Measurements from ENCODE around the gene TTYH2. TPM values are rescaled to one million over a fixed set of nuclear protein-coding genes. Genes with fewer than 3 reads are reported as not detected.

Gene TTYH2
- polyA plus RNA-seq, 1 donor, result 78.6 TPM

DNA sequence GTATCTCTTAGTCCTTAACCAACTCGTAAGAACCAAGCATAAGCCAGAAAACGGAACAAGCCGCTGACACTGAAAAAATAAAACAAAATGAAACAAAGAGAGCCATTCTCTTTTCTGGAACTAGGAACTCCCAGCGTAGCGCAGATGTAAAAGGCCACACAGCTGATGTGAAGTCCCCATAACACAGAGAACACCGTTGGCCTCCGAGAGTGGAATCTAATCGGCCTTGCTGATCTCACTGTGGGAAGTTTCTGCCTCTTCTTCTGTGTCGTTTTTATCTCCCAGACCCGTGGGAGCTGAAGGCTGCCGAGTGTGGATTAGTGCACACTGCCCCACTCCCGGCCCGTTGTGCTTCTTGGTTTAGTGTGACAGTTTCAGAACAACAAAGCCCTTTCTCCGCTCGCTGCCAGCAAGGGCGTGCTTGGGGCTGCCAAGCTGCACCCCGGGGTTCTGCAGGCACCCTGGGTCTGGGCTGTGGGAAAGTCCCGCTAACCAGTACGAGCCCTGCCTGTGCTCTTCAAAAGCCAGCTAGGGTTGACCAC, 21.7 kb downstream of the TTYH2 start:
- DNase-seq (ENCODE audit: low read depth), result no peak

DNA sequence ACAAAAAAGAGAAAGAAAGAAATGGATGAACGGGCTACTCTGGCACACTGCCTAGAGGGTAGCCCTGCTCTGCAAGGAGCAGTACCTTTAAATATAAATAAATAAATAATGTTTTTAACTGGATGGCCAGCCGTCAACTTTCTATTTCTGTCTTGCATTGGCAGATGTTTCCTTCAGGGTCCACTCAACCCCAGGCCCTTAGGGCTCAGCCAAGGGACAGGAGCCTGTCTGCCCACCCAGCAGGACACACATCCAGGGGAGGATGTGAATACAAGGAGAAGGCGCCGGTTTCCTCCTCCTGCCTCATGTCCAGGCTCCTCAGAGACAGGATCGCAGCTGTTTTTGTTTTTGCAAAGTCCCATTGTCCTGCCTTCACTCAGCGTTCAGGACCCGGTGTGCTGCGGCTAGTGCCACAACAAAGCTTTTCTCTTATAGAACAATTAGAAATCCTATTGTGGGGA, 22.6 kb downstream of the TTYH2 start:
- DNase-seq (ENCODE audit: low read depth), result no peak

DNA sequence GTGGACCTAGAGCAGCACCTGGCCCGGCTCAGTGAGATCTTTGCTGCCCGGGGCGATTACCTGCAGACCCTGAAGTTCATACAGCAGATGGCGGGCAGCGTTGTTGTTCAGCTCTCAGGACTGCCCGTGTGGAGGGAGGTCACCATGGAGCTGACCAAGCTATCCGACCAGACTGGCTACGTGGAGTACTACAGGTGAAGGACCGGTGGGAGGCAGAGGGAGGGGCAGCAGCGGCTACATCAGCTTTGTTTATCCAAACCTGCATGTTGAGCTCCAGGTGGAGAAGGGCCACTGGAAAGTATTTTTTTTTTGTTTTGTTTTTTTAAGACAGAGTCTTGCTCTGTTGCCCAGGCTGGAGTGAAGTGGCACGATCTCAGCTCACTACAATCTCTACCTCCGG, 23.9 kb downstream of the TTYH2 start:
- no peak for DNase-seq (ENCODE audit: low read depth)

DNA sequence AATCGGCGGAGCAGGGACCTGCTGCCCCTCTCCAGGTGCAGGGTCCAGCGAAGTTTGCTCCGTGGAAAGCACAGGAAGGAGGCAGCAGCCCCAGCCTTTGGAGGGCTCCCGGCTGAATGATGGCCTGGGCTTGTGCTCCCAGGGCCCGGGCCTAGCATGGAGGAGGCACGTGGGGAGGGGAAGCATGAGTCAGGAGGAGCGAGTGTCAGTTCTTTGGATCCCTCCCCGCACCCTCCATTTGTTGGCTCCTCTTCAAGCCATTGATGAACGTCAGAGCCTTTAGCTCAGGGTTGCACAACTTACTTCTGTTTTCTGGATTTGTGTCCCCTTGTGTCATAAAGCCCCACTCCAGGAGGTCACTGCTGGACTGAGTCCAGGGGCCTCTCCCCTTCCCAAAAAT, 25.8 kb downstream of the TTYH2 start:
- no peak for DNase-seq (ENCODE audit: low read depth)

DNA sequence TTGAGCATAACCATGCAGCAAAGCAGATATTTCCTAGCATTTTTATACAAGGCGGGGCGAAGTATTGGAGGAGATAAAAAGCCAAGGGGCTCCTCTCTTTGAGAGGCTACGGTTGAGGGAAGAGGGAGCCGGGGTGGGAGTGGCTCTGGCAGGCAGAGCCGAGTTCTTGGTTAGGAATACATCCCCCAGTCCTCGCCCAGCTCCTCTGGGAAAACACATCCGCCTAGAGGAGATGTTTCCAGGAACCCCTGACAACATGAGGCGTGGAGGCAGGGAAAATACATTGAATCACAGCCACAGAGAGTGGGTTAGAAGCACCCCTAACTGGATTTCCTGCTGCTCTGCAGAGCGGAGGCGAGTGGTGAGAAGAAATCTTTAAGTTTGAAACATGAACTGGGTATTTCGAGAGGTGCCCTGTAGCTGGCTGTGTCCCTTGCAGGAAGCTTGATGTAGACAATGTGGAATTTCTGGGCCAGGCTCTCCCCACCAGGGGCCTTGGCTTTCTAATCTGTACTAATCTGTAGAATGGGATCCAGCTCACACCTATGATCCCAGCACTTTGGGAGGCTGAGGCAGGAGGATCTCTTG, 27.3 kb downstream of the TTYH2 start:
- DNase-seq (ENCODE audit: low read depth), result peak; percentile 89

DNA sequence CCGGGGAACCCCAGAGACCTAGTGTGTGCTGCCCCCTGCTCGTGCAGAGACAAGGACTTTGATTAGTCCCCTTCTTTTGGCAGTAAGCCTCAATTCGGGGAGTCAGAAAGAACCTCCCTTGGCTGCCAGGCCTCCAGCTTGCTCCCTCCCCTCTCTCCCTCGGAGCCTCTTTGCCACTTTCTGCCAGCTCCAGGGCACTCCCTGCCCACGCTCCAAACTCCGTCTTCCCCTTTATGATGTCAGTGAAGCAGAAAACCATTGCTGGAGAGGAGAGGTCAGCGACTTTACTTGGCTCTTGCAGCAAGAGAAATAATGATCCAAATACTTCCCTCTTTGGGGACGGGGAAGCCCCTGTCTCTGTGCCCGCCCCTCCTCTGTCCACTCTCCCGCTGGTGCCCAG, 28.1 kb downstream of the TTYH2 start:
- no peak for DNase-seq (ENCODE audit: low read depth)

DNA sequence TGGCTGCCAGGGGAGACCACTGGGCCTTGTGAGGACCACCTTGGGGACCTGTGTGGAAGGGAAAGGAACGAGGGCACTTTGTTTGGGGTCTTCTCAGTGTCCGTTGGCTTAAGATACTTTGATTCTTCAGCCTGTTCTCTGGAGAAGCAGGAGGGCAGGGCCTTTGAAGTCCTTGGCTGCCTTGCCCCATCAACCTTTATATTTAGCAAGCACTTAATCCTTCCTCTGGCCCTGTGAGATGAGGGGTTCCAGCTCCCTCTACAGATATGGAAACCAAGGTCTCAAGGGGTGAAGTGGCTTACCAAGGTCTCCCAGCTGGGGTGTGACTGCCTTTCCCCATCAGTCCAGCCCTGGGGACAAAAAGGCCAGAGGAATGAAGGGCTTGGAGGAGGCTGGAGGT, 28.5 kb downstream of the TTYH2 start:
- no peak for DNase-seq (ENCODE audit: low read depth)

DNA sequence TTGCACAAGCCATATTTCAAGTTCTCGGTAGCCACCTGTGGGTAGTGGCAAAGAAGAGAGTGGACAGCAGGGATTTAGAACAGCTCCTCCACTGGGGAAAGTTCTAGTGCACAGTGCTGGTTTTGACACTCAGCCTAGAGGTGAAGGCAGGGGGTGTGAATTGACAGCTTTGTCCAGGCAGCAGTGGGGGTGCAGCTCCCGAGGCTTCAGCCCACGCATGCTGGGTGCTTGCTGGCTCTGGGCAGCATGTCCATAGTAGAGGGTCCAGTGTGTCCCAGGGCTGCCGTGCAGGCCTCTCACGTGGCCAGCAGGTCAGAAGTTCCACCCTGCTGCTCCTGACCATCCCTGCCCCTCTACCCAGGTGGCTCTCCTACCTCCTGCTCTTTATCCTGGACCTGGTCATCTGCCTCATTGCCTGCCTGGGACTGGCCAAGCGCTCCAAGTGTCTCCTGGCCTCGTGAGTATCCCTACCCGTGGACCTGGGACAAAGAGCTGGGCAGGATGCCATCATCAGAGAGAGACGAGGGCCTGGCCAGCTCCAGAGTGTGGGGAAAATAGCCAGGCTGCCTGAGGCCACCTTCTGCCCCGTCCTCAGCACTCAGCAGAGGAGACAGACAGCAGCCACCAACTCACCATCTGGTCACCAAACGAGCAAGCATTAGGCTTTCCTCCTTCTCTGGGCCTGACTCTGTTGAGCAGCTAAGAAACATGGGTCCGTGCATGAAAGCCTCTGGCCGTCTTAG, 29.8 kb downstream of the TTYH2 start:
- DNase-seq (ENCODE audit: low read depth), result no peak

DNA sequence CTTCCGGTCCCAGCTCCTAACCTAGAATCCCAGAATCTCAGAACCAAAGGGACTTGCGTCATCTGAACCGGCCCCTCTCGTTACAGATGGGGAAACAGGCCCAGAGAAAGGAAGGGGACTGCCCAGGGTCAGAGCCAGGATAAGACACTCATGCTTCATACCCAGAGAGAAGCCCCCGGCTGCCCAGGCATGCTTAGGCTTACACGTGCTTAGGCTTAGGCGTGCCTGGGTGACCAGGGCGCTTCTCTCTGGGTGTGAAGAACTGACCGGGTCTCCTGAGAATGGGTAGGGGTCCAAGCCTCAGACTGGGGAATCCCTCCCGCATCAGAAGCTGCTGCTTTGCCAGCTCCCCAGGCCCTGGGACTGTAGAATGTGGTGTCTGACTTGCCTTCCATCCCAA, 30.8 kb downstream of the TTYH2 start:
- no peak for DNase-seq (ENCODE audit: low read depth)

DNA sequence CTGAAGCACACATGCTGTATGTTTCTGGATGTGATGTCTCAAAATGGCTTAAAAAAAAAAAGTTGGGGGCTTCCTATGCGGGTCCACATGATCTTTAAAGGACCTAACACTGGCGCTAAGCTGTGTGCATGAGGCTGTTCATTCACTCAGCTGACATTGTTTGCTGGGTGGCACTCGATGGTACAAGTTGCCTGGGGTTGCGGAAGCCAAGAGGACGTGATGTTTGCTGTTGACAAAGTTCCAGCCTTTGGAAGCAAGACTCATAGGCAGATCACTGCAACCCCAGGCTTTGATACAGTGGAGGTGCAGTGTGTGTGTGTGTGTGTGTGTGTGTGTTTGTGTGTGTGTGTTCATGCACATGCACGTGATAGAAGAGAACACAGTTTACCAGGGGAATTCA, 31.2 kb downstream of the TTYH2 start:
- no peak for DNase-seq (ENCODE audit: low read depth)

DNA sequence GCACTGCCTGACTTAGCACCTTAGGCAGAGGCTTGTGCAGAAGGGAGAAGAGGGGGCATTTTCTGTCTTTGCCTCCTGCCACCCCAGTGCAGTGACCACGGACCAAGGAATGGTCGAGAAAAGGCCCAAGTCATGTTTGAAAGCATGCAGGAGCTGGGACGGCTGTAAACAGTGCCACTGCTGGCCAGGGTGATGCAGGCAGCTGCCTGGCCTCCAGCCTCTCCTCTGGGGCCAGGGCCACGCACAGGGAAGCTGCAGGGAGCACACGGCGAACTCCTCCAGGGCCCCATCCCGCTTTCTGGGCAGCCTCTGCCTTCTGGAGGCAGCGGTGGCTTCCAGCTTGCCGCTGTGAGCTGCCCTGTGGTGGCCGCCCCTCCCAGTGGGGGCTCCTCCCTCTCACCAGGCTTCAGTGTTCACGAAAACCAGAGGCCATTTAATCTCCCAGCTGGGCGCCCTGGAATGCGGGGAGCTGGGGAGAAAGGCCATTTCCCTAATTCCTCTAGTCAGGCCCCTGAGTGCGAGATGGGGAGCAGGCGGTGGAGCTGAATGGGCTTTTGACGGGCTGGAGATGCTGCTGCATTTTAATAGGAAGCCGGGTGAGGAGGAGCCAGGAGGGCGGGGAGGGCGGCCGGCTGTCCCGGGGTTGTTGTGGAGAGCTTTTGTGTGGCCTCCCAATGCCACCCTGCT, 31.9 kb downstream of the TTYH2 start:
- no peak for DNase-seq (ENCODE audit: low read depth)

DNA sequence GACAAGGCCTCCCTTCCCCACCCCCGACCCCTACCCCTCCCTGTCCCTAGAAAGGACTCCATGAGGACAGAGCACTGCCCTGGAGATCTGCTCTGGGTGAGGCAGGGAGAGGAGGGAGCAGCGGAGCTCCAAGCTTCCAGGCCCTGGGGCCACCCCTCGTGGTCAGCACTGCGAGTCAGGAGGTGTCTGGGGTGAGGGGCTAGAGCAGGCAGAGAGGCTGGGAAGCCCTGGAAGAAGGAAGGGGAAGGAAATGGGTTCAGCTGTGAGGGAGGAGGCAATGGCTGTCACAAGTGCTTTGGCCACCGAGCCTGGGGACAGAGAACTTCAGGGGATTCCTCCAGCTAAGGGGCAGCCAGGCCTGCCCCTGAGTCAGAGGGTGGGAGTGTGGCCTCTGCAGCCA, 32.5 kb downstream of the TTYH2 start:
- no peak for DNase-seq (ENCODE audit: low read depth)

DNA sequence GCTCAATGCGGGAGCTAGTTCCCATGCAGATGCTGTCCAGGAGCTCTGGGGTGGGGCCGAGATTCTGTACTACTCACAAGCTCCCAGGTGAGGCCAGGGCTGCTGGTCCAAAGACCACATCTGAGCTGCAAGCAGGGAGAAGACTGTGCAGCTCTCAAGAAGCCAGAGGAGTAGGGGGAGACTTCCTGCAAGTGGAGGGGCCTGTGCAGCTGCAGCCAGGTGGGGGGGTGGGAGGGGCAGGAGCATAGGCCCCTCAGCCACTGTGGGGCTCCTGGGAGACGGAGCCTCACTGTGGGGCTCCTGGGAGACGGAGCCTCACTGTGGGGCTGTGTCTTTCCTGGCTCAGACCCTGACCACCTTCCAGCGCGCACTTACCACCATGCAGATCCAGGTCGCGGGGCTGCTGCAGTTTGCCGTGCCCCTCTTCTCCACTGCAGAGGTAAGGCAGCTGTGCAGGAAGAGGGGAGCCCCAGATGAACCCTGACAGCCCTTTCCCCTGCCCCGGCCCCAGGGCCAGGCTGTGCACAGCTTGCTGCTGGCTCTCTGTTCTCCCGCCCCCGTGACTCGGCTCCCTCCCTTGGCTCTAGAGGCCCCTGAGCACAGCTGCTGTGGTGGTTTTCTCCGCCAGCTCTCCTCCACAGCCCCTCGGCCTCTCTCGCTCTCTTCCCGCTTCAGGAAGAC, 36.4 kb downstream of the TTYH2 start:
- no peak for DNase-seq (ENCODE audit: low read depth)

DNA sequence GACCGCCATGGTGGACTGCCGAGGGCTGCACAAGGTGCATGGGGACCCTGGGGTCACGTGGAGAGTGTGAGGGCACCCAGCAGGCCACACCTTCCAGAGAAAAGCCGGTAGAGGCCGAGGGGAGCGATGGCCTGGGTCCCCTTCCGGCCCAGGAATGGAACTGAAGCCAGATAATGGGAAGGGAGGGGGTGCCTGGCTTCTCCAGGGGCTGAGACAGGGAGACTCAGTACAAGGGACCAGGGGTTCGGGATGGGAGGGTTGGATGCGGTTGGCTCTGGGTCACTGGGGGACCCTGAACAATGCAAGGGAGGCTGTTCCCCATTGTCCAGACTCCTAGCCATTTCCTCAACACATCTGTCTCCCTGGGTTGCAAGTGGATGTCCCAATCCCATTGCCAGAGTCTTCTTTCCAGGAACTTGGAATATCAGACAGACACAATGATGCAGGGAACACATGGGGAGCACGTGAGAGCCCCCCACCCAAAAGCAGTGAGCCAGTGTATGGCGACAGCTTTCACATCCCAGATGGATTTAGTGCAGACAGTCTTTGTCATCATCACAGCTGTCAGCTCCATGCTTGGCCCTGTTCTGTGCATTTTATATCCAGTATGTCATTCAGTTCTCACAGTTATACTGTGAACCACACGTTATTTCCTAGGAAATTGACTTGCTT, 37.1 kb downstream of the TTYH2 start:
- peak; percentile 88 for DNase-seq (ENCODE audit: low read depth)

DNA sequence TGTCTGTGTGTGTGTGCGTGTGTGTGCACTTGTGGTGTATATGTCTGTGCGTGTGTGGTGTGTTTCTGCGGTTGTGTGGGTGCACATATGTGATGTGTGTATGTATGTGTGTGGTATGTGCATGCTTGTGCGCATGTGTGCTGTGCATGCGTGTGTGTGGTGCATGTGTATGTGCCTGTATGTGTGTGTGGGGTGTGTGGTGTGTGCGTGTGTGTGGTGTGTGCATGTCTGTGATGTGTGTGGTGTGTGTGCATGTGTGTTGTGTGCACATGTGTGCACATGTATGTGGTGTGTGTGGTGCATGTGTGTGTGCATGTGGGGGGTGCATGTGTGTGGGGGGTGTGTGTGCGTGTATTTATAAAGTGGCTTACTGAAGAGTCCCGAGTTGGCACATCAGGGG, 37.7 kb downstream of the TTYH2 start:
- DNase-seq (ENCODE audit: low read depth), result no peak

DNA sequence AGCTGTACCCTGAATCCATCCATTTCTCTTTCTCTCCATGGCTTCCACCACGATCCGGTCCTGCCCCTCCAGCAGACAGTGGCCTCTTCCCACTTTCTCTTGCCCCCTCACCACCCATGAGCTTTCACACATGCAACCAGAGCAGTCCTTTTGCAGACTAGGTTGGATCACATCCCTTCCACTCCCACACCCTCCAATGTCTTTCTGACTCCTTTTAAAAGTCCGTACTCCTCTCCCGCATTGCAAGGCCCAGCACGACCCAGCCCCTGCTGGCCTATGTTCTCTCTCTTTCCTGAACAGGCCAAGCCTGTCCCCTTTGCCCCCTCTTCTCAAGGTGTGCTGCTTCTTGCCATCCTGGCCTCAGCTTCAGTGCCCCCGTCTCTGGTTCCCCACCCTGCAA, 38.2 kb downstream of the TTYH2 start:
- no peak for DNase-seq (ENCODE audit: low read depth)

DNA sequence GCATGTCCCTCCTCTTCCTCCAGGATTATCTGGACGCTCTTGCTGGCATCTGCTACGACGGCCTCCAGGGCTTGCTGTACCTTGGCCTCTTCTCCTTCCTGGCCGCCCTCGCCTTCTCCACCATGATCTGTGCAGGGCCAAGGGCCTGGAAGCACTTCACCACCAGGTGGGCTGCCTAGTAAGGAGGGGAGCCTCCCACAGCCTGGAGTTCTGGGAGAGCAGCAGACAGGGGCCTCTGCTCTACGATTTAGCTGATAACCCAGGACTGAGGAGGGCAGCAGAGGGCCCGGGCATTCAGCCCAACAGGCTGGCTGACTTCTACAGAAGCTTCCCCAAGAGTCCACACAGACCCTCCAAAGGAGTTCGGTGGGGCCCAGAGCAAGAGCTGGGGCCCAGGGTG, 38.8 kb downstream of the TTYH2 start:
- no peak for DNase-seq (ENCODE audit: low read depth)

DNA sequence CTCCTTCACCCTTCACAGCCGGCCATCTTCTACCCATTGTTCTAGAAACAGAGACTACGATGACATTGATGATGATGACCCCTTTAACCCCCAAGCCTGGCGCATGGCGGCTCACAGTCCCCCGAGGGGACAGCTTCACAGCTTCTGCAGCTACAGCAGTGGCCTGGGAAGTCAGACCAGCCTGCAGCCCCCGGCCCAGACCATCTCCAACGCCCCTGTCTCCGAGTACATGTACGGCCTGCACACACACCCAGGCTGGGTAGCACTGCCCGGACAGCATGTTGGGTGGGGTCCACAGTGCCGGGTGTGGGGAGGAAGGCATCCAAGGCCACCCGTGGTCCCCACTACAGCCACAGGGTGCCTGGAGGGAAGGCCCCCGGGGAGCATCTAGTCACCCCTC, 39.7 kb downstream of the TTYH2 start:
- DNase-seq (ENCODE audit: low read depth), result no peak

DNA sequence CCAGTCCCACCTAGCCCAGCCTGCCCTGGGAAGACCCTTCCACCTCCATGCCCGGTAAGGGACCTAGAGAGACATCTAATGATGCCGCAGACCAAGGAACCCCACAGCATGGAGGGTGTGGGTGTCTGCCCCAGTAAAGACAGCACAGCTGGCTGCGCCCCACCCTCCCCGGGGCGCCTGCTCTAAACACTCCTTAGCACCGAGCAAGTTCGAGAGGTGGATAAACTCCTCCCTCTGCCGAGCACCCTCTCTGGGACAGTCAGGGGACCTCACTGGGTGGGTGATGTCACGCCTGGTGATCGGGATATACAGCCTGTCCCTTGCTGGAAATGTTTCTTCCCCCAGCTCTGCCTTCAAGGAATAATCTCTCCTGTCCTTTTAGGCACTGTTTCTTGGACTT, 43.9 kb downstream of the TTYH2 start:
- DNase-seq (ENCODE audit: low read depth), result no peak

DNA sequence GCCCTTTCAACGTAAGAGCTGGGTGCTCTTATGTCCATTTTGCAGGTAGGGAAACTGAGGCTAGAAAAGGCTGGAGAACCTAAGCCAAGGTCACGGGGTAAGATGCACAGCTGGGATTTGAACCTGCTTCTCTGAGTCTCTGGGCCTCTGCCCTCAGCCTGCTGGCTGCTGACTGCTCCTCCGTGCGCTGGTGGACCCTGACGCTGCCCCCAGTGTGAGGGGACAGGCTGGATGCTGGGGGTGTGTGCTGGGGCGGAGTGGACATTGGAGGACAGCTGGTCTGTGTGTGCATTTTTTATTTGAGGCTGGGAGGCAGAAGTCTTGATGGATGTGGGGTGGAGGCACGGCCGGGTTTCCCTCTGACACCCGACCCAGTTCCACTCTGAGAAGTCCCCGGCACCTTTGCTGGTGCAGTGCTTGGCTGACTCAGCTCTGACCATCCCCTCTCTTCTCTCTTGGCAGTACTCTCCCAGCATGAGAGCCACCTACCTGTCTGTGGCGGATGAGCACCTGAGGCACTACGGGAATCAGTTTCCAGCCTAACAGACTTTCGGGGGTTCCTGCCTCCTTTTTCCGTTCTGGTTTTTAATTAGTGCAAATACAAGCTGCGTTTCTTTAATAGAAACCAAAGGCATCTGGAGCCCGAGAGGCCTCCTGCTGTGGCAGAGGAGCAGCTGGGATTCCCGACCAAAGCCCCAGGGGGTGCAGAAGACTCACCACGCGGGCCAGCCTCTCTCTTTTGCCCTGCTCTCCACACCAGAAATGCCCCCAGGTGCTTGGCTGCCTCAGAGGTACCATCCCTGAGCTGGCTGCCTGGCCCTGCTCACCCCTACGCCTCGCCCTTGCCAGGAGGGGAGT, 46.5 kb downstream of the TTYH2 start:
- no peak for DNase-seq (ENCODE audit: low read depth)

DNA sequence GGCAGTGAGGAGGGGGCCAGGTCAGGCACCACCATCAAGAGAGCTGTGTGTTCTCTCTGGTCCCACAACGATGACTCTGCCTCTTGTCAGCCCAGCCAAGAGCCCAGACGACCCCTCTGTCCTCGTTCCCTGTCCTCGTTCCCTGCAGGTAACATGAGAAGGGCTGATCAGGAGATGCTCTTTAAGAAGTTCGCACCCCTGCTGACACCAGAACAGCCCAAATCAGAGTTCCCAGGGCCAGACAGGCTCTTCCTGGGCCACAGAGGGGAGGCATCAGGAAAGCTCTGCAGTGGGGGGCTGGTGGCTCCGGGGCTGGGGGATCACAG, 47.1 kb downstream of the TTYH2 start:
- no peak for DNase-seq (ENCODE audit: low read depth)

Measured in forelimb muscle (tissue), 1 donor.